Fibroblast of lung (primary cell): ENCODE measurements around the gene CPT1A.

Experiments used
- CTCF ChIP-seq, 2 donors: IDR thresholded peaks in 1 of 2; conservative IDR thresholded peaks in 1 of 2; 1 replicate in 1 of 2; 2 replicates in 1 of 2; pipeline ENCODE4 v1.5.1; 2011 to 2012; ENCODE audit warnings: low read length in 2 of 2, control low read depth in 1 of 2, inconsistent platforms in 1 of 2, low read depth in 1 of 2, mild to moderate bottlenecking in 1 of 2
- EZH2 ChIP-seq: IDR thresholded peaks from 2 replicates; pipeline ENCODE4 v1.5.1; 2012; ENCODE audit warnings: low read length, control low read depth, mild to moderate bottlenecking; ENCODE audit errors: missing control alignments

DNA sequence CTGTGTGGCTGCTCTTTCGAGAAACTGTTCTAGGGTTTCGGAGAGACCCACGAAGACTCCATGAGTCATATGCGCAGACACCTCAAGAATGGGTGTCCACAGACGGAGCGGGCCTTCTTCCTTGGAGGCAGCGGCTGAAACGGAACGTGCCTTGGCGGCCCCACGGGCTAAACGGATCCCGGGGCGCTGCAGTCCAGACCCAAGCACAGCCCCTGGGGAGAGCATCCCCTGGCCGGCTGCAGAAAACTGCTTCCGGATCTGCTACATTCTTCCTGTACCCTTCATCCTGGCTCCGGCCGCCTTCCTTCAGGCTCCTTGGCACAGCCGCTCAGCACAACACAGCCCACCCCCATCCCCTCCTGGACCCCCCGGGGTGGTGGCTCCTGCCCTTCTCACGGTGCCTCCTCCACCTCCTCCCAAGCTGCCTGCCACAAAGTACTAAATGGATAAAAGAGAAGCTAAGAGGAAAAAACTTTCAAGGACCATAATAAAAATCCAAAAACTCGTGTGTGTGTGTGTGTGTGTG is 25.4 kb downstream of the CPT1A start:
- TF ChIP-seq CTCF (conservative IDR thresholded peaks at IDR 0.05 in 1 of 2, IDR thresholded peaks at IDR 0.05 in 1 of 2; ENCODE audit: low read depth in 1 of 2, low read length in 2 of 2) = no peak
- no peak for TF ChIP-seq EZH2
